ENCODE measurements around the gene SLC51A. TPM values are rescaled to one million over a fixed set of nuclear protein-coding genes. Genes with fewer than 3 reads are reported as not detected.

The SLC51A gene
- total RNA-seq, 2 experiments from 2014 or later: not detected

GRCh38 chr3:196219194-196219969 is 3.0 kb downstream of the SLC51A start:
- H3K4me3 Mint-ChIP-seq: peak overlapping the region; percentile 57
- ChIA-PET POLR2A (interaction anchor here (0.7 to 1.1 kb wide), 6 partner anchors 8 to 785 kb away, joined by 3 to 4 read pairs (median 3); no protein-coding TSS in a partner anchor), CTCF (interaction anchor here (0.6 to 2.3 kb wide), 6 partner anchors 12 to 532 kb away, joined by 3 to 8 read pairs (median 3); no protein-coding TSS in a partner anchor)
- intact Hi-C loops (cut with micrococcal nuclease): no loop called here
- no peaks in the 10 kb centered on the region for H3K27me3 Mint-ChIP-seq
- no peaks in the 10 kb centered on the region for H3K36me3 Mint-ChIP-seq (ENCODE audit: low read depth)
- peak; percentile 88 for DNase-seq
- H3K27ac Mint-ChIP-seq: peak overlapping the region; percentile 76
- no peaks in the 10 kb centered on the region for H3K9me3 Mint-ChIP-seq
- TF ChIP-seq CTCF (IDR thresholded peaks at IDR 0.05): no peak
- ATAC-seq: peak; percentile 97
- peaks cover 17% of the 10 kb centered on the region for H3K4me1 Mint-ChIP-seq (ENCODE audit: low read depth)

DNA sequence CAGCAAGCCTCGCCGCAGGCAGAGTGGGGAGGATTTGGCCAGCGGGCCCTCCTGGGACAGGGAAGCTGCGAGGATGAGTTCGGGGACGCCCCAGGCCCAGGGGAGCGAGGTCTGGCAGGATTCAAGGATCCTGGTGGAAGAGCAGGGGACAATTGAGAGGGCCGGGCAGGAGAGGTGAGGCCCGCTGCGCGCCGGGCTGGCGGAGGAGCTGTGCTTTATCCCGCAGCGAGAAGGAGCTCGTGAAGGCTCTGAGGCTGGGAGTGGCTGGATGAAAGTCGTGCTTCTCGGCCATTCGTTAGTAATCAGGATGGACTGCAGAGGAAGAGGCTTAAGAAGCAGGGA is 3.6 kb downstream of the SLC51A start:
- DNase-seq: no peak
- Mint-ChIP-seq H3K9me3 (no peaks in the 10 kb centered on the region), H3K27me3 (no peaks in the 10 kb centered on the region), H3K4me3 (no peak overlapping the region), H3K36me3 (ENCODE audit: low read depth) (no peaks in the 10 kb centered on the region), H3K4me1 (ENCODE audit: low read depth) (peaks cover 17% of the 10 kb centered on the region), H3K27ac (peak overlapping the region; percentile 76)
- ChIA-PET POLR2A (interaction anchor here (0.9 kb wide), 1 partner anchor 147 kb away, joined by 3 read pairs; no protein-coding TSS in a partner anchor), CTCF (interaction anchor here (2.0 kb wide), 1 partner anchor 197 kb away, joined by 5 read pairs; no protein-coding TSS in a partner anchor)
- TF ChIP-seq CTCF (IDR thresholded peaks at IDR 0.05): no peak
- intact Hi-C loops (cut with micrococcal nuclease): no loop called here
- ATAC-seq: no peak

DNA sequence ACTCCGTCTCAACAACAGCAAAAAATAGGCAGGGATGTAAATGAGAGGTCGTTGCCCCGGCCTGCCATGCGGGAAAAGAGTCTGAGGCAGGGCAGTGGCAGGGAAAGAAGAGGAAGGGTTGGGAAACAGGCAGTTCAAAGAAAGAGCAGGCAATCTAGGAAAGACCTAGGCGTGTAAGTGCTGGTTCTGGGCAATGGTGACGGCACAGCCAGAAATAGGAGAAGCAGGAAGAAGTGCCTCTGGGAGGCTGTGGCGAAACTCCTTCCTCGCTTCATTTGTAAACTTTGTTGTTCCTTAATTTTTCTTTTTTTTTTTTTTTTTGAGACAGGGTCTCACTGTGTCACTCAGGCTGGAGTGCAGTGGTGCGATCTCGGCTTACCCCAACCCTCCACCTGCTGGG is 4.3 kb downstream of the SLC51A start:
- no peaks in the 10 kb centered on the region for H3K9me3 Mint-ChIP-seq
- peaks cover 3% of the 10 kb centered on the region for H3K27me3 Mint-ChIP-seq
- DNase-seq (no peak), ATAC-seq (no peak)
- CTCF ChIA-PET: interaction anchor here (0.5 kb wide), 1 partner anchor 50 kb away, joined by 3 read pairs; no protein-coding TSS in a partner anchor
- H3K27ac Mint-ChIP-seq: peak overlapping the region; percentile 52
- H3K4me3 Mint-ChIP-seq: no peak overlapping the region
- H3K36me3 Mint-ChIP-seq (ENCODE audit: low read depth): no peaks in the 10 kb centered on the region
- POLR2A ChIA-PET: no interaction called here
- H3K4me1 Mint-ChIP-seq (ENCODE audit: low read depth): peaks cover 17% of the 10 kb centered on the region
- intact Hi-C loops (cut with micrococcal nuclease): no loop called here
- no peak for TF ChIP-seq CTCF (IDR thresholded peaks at IDR 0.05)

DNA sequence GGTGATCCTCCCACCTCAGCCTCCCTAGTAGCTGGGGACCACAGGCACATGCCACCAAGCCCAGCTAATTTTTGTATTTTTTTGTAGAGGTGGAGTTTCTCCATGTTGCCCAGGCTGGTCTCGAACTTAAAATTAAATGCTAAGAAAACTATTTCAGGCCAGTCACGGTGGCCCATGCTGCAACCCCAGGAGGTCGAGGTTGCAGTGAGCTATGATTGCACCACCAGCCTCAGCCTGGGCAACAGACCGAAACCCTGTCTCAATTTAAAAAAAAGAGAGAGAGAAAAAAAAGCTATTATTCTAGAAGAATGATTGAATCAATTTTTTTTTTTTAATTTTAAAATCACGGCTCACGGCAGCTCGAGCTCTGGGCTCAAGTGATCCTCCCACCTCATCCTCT is 4.7 kb downstream of the SLC51A start:
- POLR2A ChIA-PET: no interaction called here

More for the DNA sequence above, 4.7 kb downstream of the SLC51A start:
- ATAC-seq (no peak), DNase-seq (no peak)
- no peaks in the 10 kb centered on the region for H3K9me3 Mint-ChIP-seq
- intact Hi-C loops (cut with micrococcal nuclease): no loop called here
- no peak for TF ChIP-seq CTCF (IDR thresholded peaks at IDR 0.05)
- no peaks in the 10 kb centered on the region for H3K36me3 Mint-ChIP-seq (ENCODE audit: low read depth)
- H3K27ac Mint-ChIP-seq: no peak overlapping the region
- H3K4me1 Mint-ChIP-seq (ENCODE audit: low read depth): peaks cover 17% of the 10 kb centered on the region
- CTCF ChIA-PET: interaction anchor here (0.5 kb wide), 1 partner anchor 50 kb away, joined by 3 read pairs; no protein-coding TSS in a partner anchor
- H3K4me3 Mint-ChIP-seq: no peak overlapping the region
- peaks cover 3% of the 10 kb centered on the region for H3K27me3 Mint-ChIP-seq
